ENCODE data around the gene PLB1.

PLB1 gene

GRCh38 chr2:28497206-28497605, 1.3 kb downstream of the PLB1 start:
- DNase-seq (ENCODE audit: low read depth in 2 of 2), result no peak

- no peak for DNase-seq (ENCODE audit: low read depth in 2 of 2)
Measured at GRCh38 chr2:28499282-28499681, 3.4 kb downstream of the PLB1 start.

DNA sequence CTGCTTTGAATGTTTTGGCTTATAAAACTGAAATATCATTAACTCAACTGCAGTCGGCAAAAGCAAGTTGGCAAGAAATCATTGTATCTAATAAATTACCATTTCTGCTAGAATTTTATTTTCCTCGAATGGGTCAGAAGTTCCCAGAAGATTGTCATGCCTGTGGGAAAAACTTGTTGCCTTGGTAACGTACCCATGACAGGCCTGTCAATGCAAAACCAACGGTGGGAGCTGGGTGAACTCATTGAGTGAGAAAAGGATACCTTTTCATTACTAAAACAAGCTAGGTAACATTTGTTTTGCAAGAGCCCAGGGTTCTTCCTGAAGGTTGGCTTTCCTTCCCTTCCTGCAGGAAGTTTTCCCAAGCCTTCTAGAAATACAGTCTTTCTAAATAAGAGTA, 9.5 kb downstream of the PLB1 start:
- no peak for DNase-seq (ENCODE audit: low read depth in 2 of 2)

GRCh38 chr2:28506112-28506910, 10.5 kb downstream of the PLB1 start:
- no peak for DNase-seq (ENCODE audit: low read depth in 2 of 2)

GRCh38 chr2:28507796-28508764, 12.2 kb downstream of the PLB1 start:
- DNase-seq (ENCODE audit: low read depth in 2 of 2), result no peak

DNA sequence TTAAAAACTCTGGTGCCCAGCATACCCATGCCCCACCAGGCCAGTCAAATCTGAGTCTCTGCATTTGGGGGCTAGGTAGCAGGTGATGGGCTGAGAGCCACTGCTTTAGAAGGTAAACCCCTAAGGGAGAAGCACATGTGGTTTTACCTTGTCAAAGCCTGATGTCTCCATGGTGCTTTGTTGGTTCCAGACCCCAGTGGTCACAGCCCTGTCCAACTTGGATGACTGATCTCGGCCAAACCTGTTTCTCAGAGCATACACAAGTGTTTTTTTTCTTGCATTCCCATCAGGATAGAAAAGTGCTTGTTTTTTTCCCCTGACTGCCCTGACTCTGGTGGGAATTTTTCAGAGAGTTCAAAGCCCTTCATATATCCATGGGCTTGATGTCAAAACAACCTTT, 13.5 kb downstream of the PLB1 start:
- no peak for DNase-seq (ENCODE audit: low read depth in 2 of 2)

DNA sequence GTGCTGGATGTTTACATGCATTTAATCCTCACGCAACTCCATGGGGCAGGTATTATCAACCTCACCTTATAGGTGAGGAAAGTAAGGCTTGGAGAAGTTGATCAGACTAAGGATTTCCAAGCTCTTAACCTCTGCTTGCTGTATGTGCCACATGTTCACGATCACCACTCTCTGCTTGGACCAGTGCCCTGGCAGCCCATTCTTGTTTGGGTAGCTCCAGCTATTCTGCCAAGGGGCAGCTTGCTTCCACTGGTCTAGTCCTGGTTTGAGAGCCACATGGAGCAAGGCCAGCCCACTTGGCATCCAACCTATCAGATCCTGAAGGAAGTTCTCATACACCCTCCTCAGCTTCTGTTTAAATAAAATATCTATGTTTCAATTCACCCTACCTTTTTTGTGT, 14.3 kb downstream of the PLB1 start:
- DNase-seq (ENCODE audit: low read depth in 2 of 2), result no peak

DNA sequence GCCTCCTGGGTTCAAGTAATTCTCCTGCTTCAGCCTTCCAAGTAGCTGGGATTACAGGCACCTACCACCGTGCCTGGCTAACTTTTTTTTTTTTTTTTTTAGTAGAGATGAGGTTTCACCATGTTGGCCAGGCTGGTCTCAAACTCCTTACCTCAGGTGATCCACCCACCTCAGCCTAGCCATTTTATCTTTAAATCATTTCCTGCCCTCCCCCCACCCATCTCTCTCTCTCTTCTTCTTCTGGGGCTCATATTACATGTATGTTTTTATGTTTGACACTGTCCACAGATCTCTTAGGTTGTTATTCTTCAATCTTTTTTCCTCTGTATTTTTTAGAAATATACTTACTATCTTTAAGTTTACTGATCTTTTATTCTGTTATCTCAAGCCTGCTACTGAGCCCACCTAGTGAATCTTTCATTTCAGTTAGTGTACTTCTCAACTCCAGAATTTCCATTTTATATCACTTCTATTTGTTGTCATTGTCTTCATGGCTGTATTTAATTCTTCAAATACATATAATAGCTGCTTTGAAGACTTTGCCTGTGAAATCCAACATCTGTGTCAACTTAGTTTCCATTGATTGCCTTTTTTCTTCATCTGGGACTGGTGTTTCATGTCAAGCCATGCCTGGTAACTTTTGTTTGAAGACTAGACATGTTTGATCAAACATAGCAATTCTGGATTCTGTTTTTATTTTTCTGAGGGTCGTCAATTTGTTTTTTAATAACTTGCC, 16.2 kb downstream of the PLB1 start:
- no peak for DNase-seq (ENCODE audit: low read depth in 2 of 2)

GRCh38 chr2:28512607-28512965, 16.7 kb downstream of the PLB1 start:
- no peak for DNase-seq (ENCODE audit: low read depth in 2 of 2)

DNA sequence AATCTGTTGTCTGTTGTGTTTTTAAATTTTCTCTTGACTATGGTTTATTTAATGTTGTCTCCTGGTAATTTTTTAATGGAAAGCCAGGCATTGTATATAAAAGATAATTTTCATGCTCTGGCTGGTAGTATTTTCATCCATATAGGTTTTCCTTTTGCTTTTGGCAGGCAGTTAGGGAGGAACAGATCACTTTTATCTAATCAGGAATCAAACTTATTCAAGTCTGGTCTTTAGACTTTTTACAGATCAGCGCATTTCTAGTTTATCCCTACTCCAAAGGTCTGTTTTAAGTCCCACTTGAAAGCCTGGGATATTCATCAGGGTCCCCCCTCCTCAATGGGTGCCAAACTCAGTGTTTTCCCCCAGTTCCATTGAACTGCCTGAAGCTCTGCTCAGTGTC, 17.2 kb downstream of the PLB1 start:
- DNase-seq (ENCODE audit: low read depth in 2 of 2), result no peak

- DNase-seq (ENCODE audit: low read depth in 2 of 2), result no peak
Measured at GRCh38 chr2:28515176-28515751, 19.4 kb downstream of the PLB1 start.

- no peak for DNase-seq (ENCODE audit: low read depth in 2 of 2)
Measured at GRCh38 chr2:28516430-28516829, 20.6 kb downstream of the PLB1 start.

DNA sequence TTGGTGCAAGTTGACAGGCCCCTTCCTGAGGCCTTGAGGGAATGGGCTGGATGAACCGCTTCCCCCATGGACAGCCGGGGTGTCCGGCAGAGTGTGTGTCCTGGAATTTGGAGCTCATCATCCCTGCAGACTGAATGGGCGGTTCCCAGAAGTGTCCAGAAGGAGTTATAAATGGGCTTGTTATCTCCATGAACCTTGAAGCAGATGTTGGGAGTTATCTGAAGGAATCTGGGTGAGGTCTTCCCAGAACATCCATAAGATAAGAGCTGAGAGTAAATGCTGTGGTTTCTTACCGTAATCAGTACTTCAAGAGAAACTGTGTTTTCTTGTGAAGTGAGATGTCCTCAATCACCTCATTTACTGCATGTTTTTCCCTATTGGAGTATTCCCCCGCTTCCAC, 21.1 kb downstream of the PLB1 start:
- DNase-seq (ENCODE audit: low read depth in 2 of 2), result no peak

- no peak for DNase-seq (ENCODE audit: low read depth in 2 of 2)
Measured at GRCh38 chr2:28521663-28522062, 25.8 kb downstream of the PLB1 start.

GRCh38 chr2:28522481-28522880, 26.6 kb downstream of the PLB1 start:
- DNase-seq (ENCODE audit: low read depth in 2 of 2), result no peak

DNA sequence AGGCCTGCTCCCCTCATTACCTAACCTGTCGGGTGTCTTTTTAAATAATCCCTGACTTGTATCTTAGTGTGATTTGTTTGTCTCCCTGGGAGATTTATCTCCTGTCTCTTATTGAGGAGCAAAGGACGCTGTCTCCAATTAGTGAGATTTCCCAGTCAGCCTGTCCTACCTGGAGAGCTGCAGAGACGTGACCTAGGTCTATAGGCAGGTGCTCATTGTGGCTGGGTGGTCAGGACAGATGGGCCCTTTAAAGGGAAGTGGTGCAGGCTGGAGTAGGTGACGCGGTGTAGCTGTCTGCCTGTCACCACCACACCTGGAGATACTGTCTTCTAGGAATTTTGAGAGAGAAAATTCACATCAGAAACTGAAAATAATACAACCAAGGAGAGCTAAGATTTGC, 28.0 kb downstream of the PLB1 start:
- no peak for DNase-seq (ENCODE audit: low read depth in 2 of 2)

DNA sequence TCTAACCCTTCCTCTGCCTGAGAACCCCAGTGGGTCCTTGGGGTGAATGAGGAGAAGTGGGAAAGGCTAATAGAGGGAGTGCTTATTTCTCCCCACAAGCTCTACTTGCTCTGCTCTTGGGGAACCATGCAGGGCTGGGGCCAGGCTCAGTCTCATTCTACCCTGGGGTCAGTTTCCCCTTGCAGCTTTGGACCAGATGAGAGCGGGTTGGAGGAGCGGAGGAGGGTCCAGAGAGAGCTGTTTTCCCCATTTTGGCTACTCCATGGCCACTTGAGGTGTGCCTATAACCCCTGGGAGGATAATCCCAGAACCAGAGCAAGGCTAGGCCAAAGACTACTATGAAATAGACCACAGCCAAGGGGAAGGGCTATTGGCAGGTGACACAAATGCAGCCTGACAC, 29.6 kb downstream of the PLB1 start:
- no peak for DNase-seq (ENCODE audit: low read depth in 2 of 2)

- DNase-seq (ENCODE audit: low read depth in 2 of 2), result no peak
Measured at GRCh38 chr2:28526527-28527132, 30.8 kb downstream of the PLB1 start.

GRCh38 chr2:28527196-28527595, 31.3 kb downstream of the PLB1 start:
- DNase-seq (ENCODE audit: low read depth in 2 of 2), result no peak

- no peak for DNase-seq (ENCODE audit: low read depth in 2 of 2)
Measured at GRCh38 chr2:28528206-28528605, 32.3 kb downstream of the PLB1 start.

- no peak for DNase-seq (ENCODE audit: low read depth in 2 of 2)
Measured at GRCh38 chr2:28530782-28531181, 34.9 kb downstream of the PLB1 start.

- no peak for DNase-seq (ENCODE audit: low read depth in 2 of 2)
Measured at GRCh38 chr2:28532399-28532798, 36.5 kb downstream of the PLB1 start.

Data from fibroblast of skin of left biceps (primary cell).